HL-60/S4 (cell line): ENCODE measurements around the gene MED15.
"Not testable (repeated sequence)": the region's sequence is repeated elsewhere in the genome, so short reads cannot be mapped to it uniquely, and the experiment has no call there.

Experiments
- in situ Hi-C: fragments of 300-500 bp; cut with MboI; formaldehyde crosslinking; loops from 2 replicates; pipeline ENCODE4 v1.14.3; 2022; ENCODE audit warnings: low sequenced_read_pairs

MED15 gene

DNA sequence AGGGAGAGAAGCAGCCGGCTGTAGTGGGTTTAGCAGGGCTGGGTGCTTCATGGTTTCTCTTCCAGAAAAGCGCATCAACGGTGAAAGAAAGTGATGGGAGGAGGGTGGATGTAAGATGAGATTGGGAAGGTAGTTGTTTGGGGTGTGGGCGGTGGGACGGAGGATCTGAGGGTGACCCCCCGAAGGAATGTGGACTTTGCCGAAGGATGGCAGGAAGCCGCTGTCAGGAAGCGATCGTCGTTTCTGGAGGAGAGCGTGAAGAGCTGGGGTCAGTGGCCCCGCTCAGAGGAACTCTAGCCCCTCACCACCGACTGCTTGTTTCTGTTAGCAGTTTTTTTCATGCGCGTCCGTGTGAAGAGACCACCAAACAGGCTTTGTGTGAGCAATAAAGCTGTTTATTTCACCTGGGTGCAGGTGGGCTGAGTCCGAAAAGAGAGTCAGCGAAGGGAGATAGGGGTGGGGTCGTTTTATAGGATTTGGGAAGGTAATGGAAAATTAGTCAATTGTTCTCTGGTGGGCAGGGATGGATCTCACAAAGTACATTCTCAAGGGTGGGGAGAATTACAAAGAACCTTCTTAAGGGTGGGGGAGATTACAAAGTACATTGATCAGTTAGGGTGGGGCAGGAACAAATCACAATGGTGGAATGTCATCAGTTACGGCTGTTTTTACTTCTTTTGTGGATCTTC is 801 bp downstream of the MED15 start:
- in situ Hi-C loops, result not testable (repeated sequence)

DNA sequence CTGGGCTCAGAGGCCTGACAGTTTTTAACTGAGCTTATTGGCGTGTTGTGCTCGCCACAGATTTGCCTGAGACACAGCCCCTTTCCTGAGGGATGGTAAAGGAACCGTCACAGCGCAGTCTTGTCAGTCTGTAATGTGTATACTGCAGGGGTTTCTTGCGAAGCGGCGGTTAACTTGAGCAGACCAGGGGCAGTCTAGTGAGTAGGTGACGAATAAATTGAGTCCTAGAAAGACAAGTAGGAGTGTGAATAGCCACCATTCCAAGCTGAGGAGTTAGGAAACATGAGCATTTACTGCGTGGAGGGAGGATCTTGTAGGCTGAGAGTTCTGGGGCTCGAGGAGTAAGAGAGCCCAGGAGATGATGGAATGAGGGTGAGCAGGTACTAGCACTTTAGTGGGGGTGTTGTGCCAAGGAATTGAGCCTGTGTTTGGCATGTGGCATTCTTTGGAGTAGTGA is 1.4 kb downstream of the MED15 start:
- in situ Hi-C loops, result no loop called here

DNA sequence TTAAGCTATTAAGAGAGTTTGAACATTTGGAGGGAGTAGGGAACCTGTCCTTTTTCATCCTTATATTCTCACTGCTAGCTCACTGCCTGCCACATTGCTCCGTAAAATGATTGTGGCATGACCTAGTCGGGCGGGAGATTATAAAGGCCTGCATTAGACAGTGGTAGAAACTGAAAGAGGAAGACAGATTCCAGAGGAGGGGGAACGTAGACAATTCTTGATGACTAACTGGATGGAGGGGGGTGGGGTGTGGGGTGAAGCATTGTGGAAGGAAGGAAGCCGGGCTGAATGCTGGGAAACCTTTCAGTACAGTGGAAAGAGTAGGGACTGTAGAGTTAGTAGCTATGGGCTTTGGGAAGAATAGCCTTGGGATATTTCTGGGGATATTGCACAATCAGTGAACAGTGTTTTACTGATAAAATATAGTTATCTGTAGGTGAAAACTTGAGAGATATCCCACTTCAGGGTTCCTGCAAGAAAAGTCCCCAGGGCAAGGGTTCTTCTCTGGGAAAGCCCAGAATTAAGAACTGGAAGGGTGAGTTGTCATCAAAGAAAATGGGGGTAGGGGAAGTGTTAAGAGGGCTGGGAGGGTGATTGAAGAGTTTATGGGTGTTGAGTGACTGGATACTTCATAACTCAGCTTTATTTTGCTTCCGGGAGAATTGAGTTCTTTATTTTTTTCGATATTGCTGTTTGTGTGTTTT is 2.1 kb downstream of the MED15 start:
- in situ Hi-C loops, result no loop called here

DNA sequence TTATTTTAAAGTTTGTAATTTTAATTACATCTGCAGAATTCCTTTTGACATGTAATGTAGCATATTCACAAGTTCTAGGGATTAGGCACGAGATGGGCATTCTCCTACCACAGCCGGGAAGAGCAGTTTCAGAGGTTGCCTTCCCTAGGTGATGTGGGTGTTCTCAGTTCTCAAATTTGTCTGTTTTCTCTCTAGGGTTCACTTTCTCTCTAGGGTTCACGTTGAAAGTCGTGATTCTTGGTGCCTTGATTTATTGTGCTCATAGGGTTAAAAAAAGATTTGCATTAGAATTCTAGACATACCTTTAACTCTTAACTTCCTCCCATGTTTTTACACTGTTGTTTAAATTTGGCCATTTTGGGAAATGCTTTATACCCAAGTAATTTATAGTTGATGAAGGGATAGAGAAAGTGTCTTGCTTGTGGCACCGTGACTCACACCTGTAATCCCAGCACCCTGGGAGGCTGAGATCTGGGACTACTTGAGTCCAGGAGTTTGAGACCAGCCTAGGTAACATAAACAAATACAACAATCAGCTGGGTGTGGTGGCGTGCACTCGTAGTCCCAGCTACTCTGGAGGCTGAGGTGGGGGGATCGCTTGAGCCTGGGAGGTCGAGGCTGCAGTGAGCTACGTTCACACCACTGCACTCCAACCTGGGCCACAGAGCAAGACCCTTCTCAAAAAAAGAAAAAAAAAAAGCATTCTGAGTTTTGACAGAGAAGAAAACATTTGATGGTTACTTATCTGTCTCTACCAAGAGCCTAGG is 3.6 kb downstream of the MED15 start:
- in situ Hi-C loops, result no loop called here

DNA sequence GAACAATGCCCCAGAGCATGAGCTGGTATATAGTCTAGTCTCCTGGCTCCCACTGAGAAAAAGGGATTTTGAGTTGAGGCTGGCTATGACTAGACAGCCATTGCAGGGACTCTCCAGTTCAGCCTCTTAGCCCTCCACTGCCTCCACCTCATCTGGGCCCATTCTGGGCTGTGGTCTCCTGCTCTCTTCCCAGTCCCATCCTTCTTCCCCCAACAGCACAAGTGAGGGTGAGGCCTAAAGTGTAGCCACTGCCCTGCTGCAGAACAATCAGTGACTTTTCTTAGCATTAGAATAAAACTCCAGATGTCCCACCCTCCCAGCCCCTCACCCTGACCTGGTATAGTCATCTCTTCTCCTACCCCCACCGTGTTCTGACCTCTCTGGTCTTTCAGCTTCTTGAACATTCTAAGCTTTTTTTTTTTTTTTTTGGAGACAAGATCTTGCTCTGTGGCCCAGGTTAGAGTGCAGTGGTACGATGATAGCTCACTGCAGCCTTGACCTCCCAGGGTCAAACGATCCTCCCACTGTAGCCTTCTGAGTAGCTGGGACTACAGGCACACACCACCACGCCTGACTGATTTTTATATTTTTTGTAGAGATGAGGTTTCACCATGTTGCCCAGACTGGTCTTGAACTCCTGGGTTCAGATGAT is 4.3 kb downstream of the MED15 start:
- in situ Hi-C loops, result no loop called here

DNA sequence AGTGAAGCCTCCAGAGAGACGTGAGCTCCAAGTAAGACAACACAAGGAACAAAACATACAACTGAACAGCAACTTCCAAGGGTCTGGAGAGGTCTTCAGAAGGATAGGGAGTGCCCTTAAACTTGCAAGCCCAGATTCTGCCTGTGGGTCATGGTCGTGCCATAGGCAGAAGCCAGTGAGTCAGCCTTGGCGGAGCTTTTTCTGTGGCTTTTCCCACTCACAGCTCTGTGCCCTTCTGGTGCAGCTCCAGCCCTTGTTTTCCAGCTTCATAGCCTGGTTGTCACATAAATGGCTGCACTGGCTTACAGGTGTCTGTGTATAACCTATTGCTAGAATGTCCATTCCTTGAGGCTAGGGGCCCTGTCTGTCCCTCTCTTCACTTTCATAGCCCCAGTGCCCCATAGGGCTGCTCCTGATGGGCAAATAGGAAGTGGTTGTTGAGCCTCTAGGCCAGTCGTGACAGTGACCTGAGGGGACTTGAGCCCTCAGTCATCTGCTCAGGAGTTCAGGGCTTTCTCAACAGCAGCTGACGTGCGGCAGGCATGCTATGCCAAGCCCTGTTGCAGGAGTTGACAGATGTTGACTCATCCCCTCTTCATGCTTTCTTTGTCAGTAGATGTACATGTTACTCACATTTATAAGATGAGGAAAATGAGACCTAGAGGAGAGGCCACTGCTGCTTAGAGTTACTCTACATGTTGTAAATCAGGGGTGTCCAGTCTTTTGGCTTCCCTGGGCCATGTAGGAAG is 7.4 kb downstream of the MED15 start:
- in situ Hi-C loops, result no loop called here

DNA sequence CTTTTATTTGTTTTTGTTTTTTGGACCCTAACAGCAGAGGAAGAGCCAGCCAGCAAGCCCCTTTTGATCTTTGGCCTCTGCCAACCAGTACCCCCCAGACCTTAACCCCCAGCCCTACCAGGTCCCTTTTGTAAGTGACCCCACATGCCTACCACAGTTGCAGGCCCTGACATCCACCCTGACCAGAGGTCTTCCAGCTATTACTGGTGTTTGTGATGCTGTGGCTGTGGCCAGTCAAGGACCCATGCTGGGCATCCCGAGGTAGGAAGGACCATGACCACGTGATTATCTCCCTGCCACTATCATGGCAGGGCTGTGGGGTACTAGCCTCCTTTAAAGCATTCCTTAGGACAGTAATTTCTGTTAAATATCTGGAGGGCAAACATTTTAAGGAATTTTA is 9.0 kb downstream of the MED15 start:
- in situ Hi-C loops, result no loop called here

DNA sequence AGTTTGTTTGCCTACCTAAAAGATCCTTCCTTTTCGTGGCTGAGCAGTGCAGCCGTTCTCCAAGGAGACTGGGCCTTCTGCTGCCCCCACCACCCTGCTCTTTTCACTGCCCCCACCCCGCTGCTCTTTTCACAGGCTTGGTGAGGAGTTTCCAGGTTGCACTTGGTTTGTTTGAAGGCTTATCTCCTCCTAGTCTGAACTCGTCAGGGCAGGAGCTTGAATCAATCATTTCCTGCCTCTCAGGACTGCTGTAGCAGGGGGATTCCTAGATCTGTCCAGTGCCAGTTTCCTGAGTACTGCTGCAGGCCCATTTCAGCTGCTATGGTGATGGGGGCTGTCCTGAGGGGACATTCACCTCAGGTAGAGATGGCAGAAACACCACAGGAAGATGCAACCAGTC is 10.0 kb downstream of the MED15 start:
- in situ Hi-C loops, result no loop called here

DNA sequence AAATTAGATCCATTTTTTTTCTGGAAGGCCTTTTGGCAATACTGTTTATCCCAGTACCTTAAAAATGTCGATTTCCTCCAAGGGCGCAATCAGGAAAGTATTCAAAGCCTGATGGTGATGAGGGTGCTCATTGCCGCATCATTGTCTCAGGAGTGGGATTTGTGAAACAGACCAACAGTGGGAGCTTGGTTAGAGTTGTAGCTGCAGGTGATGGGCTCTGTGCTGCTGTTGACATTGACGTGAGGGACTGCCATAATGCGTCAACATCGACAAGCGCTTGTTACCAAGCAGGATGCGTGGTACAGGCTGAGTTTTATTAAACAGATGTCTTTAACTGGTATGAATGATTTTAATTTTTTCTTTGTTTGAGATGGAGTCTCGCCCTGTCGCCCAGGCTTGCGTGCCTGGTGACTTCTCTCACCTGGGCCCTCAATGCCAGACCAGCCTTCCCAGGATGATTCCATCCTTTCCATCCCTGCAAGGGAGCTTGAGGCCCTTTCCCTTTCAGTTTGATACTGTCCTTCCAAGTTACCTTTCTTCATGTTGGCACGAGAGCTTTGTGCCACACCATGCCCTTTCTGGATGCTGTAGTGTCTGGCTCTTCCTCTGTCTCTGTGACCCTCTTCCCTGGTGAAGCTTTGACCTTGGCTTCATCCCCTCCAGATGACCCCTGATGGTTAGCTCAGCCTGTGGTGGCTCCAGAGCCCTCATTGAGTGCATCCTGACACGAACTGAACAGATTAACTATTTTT is 10.6 kb downstream of the MED15 start:
- in situ Hi-C loops, result no loop called here

DNA sequence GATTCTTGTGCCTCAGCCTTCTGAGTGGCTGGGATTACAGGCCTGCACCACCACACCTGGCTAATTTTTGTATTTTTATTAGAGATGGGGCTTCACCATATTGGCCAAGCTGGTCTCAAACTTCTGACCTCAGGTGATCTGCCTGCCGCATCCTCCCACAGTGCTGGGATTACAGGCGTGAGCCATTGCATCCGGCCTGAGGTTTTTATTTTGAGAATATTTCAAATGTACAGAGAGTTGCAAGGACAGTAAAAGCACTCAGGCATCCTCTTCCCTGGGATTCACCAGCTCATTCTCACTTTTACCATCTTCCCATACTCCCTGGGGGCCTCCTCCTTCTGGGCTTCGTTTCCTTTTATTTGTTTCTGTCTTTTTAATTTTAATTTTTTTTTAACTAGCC is 12.1 kb downstream of the MED15 start:
- in situ Hi-C loops, result no loop called here

DNA sequence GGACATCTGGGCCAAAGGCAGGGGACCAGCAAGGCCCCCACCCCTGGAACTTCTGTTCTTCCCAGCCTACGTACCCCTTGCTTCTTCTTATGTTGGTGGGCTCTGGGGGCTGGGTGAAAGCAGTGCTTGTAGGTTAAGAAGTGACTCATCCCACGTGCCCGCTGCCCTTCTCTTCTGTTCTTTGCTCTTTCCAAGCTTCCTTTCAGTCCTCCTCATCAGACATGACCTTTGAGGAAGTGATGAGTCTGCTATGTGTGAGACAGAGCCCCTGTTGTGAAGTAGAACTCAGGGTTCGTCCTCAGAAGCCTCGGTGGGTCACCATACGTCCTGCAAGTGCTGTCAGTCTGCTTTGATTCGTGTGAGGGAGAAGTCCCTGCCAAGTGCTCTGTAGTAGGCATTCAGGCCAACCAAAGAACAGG is 12.7 kb downstream of the MED15 start:
- in situ Hi-C loops, result no loop called here

DNA sequence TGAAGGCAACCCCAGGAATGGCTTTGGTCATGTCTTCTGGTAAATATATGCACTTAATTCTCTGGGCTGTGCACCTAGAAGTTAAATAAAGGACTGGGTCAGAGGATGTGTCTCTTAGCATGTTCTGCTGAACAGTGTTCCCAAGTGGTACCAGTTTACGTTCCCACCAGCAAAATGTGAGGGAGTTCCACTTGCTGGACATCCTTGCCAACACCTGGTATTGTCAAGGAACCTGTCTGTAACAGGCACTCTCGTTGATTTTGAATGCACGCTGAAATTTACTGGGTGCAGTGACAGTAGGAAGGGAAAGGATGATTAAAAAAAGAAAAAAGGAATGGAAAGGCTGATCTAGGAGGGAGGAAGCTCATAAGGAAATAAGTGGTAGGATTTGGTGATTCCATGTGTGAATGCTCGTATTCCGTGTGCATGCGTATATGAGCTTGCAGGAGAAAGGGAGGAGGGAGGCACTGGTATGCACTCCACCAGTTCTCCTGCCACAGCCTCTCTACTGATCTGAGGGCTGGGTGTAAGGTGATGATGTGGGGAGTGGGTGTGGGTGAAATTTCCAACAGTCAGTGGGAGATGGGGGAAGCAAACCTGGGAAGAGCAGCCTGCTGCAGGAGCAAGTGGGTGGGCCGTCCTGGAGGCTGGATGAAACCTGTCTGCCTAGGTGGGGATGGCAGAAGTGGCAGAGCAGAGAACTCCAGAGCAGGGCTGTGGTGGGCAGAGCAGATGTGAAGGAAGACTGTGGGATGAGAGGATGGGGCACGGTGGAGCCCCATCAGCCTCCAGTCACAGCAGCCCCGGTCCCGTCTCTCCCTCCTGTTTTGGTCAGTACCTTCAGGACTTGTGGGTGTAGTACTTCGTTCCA is 15.0 kb downstream of the MED15 start:
- in situ Hi-C loops, result no loop called here

DNA sequence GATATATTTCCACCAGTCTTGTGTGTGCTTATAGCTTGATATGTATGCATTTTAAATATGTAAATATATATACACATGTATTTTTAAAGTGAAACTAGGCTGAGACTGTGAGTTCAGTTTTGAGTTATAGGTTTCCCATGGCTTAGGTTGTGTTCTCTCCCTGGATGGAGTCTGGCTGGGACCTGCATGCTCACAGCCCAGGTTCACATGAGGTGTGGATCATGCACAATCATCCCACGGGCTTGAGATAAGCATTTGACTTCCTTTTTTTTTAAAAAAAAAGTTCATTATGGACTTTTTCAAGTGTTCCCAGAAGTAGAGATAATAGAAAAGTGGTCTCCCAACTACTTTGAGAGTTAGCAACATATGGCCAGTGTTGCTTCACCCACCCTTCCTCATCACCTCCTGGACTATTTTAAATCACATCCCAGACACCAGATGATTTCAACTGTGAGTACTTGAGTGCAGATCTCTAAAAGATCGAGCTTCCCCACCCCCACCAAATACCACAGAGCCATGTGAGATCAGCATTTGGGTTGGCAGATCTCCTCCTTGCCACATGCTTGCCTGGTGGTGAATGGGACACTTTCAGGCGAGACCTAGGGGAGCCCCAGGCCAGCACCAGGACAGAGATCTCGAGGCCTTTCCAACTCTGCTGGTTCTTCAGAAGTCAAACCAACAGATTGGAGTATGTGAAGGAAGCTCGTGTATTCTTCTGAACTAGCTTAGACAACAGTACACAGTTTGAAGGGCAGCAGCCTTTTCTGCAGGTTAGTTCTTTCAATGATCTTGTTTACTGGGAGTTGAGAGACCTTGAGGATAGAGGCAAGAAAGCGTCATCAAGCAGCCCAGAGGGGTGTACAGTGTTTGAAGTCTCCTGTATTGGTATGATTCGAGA is 15.9 kb downstream of the MED15 start:
- in situ Hi-C loops, result no loop called here

DNA sequence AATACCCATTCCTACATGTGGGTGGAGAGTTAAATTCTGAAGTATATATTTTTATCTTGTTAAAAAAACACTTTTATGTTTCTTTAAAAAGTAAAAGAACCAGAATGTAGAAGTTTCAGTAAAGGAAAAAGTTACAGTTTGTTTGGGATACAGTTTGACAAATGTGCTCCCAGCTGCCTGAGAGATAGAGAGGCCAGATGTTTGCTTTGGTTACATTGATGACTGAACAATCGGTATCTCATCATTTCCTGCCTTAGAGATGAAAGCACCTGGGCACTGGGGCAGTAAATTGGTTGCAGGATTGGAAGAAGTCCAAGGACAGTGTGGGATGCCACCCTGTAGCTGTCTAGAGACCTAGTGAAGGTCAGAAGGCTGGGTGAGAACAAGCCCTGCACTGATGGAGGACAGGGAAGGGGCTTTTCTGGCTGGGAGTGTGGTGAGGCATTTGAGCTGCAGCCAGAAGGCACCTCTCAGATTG is 16.6 kb downstream of the MED15 start:
- in situ Hi-C loops, result no loop called here

DNA sequence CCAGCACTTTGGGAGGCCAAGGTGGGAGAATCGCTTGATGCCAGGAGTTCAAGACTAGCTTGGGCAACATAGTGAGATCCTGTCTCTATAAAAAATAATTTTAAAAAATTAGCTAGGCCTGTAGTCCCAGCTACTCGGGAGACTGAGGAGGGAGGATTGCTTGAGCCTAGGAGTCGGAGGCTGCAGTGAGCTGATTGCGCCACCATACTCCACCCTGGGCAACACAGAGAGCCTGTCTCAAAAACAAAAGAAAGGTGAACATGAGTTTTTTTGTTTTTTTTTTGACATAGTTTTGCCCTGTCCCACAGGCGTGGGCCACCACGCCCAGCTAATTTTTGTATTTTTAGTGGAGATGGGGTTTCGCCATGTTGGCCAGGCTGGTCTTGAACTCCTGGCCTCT is 17.6 kb downstream of the MED15 start:
- in situ Hi-C loops, result no loop called here

DNA sequence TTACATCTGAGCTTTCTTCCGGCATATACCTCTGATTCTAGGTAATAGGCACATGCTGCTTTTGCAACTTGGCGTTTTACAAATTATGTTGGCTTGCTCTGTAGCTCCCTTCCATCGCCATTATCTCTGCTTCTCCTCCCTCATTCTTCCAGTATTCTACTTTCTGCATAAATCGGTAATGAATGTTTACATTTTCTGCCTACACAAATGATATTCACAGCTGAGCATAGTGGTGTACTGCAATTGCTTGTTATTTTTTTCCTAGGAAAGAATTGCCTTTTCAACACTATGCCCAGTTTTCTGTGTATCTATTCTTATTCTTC is 18.9 kb downstream of the MED15 start:
- in situ Hi-C loops, result no loop called here

DNA sequence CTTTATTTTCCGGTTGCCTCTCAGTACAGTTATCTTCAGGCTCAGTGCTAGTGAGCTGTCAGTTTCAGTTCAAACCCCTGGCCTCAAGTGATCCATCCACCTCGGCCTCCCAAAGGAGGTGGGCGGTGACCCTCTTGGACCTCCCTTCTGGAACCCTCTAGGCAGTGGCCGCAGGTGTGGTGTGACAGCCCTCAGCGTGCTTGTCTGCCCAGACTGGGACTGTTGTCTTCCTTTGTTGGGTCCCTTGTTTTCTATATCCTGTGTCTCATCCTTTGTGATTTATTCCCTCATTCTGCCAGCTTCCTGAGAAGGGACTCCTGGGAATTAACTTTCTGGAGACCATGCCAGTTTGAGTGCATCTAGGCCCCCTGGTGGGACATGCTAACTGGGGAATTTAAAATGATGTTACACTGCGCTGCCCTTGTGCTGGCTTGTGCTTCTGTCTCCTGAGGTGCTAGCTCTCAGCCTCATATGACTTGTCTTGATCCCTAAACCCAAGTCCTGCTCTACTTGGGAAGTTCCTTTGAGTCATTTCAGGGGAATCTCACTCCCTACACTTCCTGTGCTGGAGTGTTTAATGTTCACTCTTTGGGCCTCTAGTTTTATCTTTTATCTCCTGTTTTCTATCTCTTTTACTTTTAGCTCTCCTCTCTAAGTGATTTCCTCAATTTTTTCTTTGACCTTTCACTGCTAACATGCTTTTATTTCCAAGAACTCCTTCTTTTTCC is 19.4 kb downstream of the MED15 start:
- in situ Hi-C loops, result no loop called here
